ENCODE measurements around the gene IRAK3.

Gene IRAK3, protein sequence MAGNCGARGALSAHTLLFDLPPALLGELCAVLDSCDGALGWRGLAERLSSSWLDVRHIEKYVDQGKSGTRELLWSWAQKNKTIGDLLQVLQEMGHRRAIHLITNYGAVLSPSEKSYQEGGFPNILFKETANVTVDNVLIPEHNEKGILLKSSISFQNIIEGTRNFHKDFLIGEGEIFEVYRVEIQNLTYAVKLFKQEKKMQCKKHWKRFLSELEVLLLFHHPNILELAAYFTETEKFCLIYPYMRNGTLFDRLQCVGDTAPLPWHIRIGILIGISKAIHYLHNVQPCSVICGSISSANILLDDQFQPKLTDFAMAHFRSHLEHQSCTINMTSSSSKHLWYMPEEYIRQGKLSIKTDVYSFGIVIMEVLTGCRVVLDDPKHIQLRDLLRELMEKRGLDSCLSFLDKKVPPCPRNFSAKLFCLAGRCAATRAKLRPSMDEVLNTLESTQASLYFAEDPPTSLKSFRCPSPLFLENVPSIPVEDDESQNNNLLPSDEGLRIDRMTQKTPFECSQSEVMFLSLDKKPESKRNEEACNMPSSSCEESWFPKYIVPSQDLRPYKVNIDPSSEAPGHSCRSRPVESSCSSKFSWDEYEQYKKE

GRCh38 chr12:66188584-66189485, at the start of gene IRAK3:
Gene IRAK3 (plus strand): TSS chr12:66189214. CDS start chr12:66189300, 86 bp downstream.
- Mint-ChIP-seq H3K36me3 (peaks cover 10% of the 10 kb centered on the region), H3K27ac (no peak within 1 kb of the TSS)

DNA sequence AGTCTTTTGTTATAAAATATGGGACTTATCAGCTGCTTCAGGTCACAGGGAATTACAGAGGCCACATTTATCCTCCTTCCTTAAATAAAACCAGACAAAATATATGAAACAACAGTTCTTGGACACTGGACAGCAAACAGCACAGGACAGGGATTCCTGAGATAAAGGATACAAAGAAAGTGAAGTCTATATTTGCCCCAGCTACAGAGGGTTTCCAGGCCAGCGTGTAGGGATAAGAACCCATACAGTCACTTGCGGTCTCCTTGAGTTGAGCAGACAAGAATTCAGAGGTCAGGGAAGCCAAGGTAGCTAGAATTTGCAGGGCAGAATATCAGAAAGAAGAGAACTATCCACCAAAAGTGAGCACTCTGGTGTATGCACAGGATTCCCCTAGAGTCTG, 49.7 kb upstream of the IRAK3 start:
- no peak overlapping the region for H3K4me3 Mint-ChIP-seq
- peaks cover 2% of the 10 kb centered on the region for H3K4me1 Mint-ChIP-seq (ENCODE audit: low read depth)
- H3K9me3 Mint-ChIP-seq (ENCODE audit: low read depth), result peaks cover 6% of the 10 kb centered on the region
- H3K27ac Mint-ChIP-seq, result no peak overlapping the region
- peaks cover 35% of the 10 kb centered on the region for H3K36me3 Mint-ChIP-seq
- no peaks in the 10 kb centered on the region for H3K27me3 Mint-ChIP-seq

More at GRCh38 chr12:66188584-66189485, at the start of gene IRAK3:
- Mint-ChIP-seq H3K27me3 (peaks cover 53% of the 10 kb centered on the region), H3K9me3 (ENCODE audit: low read depth) (peaks cover 6% of the 10 kb centered on the region), H3K4me1 (ENCODE audit: low read depth) (peaks cover 3% of the 10 kb centered on the region), H3K4me3 (peak within 1 kb of the TSS; percentile 85)

- Mint-ChIP-seq H3K9me3 (ENCODE audit: low read depth) (peaks cover 6% of the 10 kb centered on the region), H3K27ac (no peak overlapping the region), H3K36me3 (peaks cover 40% of the 10 kb centered on the region), H3K4me1 (ENCODE audit: low read depth) (peaks cover 14% of the 10 kb centered on the region), H3K27me3 (no peaks in the 10 kb centered on the region), H3K4me3 (no peak overlapping the region)
These were observed 48.3 kb upstream of the IRAK3 start for GRCh38 chr12:66140731-66141130.

- Mint-ChIP-seq H3K9me3 (ENCODE audit: low read depth) (peaks cover 6% of the 10 kb centered on the region), H3K4me3 (no peak overlapping the region), H3K27ac (no peak overlapping the region), H3K4me1 (ENCODE audit: low read depth) (peaks cover 19% of the 10 kb centered on the region), H3K27me3 (no peaks in the 10 kb centered on the region), H3K36me3 (peaks cover 37% of the 10 kb centered on the region)
These were observed 47.7 kb upstream of the IRAK3 start for GRCh38 chr12:66141299-66141698.

GRCh38 chr12:66142826-66143225, 46.2 kb upstream of the IRAK3 start:
- peak overlapping the region; percentile 23 for H3K27ac Mint-ChIP-seq
- H3K36me3 Mint-ChIP-seq, result peaks cover 35% of the 10 kb centered on the region
- H3K9me3 Mint-ChIP-seq (ENCODE audit: low read depth), result peaks cover 6% of the 10 kb centered on the region
- H3K27me3 Mint-ChIP-seq, result no peaks in the 10 kb centered on the region
- H3K4me3 Mint-ChIP-seq, result no peak overlapping the region
- peaks cover 19% of the 10 kb centered on the region for H3K4me1 Mint-ChIP-seq (ENCODE audit: low read depth)

- H3K9me3 Mint-ChIP-seq (ENCODE audit: low read depth), result peaks cover 6% of the 10 kb centered on the region
- H3K27me3 Mint-ChIP-seq, result no peaks in the 10 kb centered on the region
- peaks cover 20% of the 10 kb centered on the region for H3K4me1 Mint-ChIP-seq (ENCODE audit: low read depth)
- no peak overlapping the region for H3K27ac Mint-ChIP-seq
- H3K36me3 Mint-ChIP-seq, result peaks cover 37% of the 10 kb centered on the region
- H3K4me3 Mint-ChIP-seq, result no peak overlapping the region
These were observed 45.1 kb upstream of the IRAK3 start for GRCh38 chr12:66143868-66144267.

DNA sequence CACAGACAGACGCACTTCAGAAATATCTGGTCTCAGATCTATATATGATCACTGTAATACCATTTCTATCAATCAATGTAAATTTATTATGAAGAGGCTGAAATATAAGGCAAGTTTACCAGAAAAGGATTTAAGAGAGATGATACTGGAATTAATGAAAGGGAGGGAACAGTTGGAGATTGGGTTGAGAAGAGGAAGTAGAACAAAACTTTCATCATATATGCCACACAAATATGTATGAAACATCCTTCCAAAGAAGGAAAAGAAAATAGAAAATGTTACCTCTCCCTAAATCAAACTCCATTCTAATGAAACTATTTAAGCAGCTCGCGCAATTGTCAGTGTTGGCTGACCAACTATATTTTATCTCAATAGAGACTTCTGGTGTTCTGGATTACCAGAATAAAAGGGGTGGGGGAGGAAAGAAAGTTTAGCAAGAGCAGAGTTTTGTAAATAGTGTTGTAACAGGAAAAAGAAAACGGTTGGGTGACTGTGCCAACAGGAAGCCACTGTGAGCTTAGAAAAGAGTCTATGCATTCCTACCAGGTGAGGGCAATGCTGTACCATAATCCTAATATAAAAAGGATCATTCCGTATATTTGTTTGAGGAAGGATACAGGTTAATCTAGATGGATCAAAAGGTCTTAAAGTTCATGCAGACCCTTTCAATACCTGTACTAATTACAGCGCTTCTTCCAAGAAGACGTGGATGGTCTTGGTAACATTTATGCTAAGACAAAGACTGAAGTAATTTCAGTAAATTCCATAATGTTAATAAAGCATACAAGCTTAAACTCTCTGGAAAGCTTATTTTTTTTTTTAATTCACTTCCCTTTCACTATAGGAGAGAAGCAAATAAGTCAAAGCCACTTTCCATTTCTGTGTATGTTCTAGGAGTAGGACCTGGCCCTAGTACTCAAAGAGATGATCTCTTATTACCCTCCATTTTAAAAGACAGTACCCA, 43.9 kb upstream of the IRAK3 start:
- Mint-ChIP-seq H3K27ac (peak overlapping the region; percentile 64), H3K4me1 (ENCODE audit: low read depth) (peaks cover 20% of the 10 kb centered on the region), H3K9me3 (ENCODE audit: low read depth) (peaks cover 6% of the 10 kb centered on the region), H3K27me3 (no peaks in the 10 kb centered on the region), H3K36me3 (peaks cover 35% of the 10 kb centered on the region), H3K4me3 (no peak overlapping the region)

GRCh38 chr12:66149702-66150398, 39.2 kb upstream of the IRAK3 start:
- Mint-ChIP-seq H3K27me3 (no peaks in the 10 kb centered on the region), H3K36me3 (peaks cover 5% of the 10 kb centered on the region), H3K27ac (no peak overlapping the region), H3K9me3 (ENCODE audit: low read depth) (no peaks in the 10 kb centered on the region), H3K4me3 (no peak overlapping the region), H3K4me1 (ENCODE audit: low read depth) (peaks cover 32% of the 10 kb centered on the region)

GRCh38 chr12:66152732-66153131, 36.3 kb upstream of the IRAK3 start:
- no peaks in the 10 kb centered on the region for H3K27me3 Mint-ChIP-seq
- H3K4me1 Mint-ChIP-seq (ENCODE audit: low read depth), result peaks cover 39% of the 10 kb centered on the region
- no peak overlapping the region for H3K4me3 Mint-ChIP-seq
- H3K9me3 Mint-ChIP-seq (ENCODE audit: low read depth), result no peaks in the 10 kb centered on the region
- peak overlapping the region; percentile 76 for H3K27ac Mint-ChIP-seq
- H3K36me3 Mint-ChIP-seq, result peaks cover 8% of the 10 kb centered on the region

DNA sequence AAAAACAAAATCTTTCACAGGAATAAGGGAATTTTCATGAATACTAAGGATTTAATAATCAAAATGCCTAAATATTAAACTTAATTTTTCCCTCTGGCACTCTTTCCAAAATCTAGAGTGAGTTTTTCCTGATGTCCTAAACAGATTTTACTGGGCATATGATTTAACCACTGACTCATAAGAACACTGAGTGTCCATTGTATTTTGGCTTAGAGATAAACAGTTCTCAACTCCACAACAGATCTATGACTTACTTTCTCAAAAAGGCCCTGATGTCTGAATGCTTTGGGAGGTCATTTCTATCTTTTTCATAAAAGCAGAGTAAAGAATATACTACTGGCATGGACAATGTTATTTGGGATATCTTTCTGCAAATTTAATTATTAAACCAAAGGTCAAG, 34.2 kb upstream of the IRAK3 start:
- Mint-ChIP-seq H3K9me3 (ENCODE audit: low read depth) (no peaks in the 10 kb centered on the region), H3K36me3 (peaks cover 12% of the 10 kb centered on the region), H3K4me1 (ENCODE audit: low read depth) (peaks cover 49% of the 10 kb centered on the region), H3K27me3 (no peaks in the 10 kb centered on the region), H3K27ac (peak overlapping the region; percentile 46), H3K4me3 (no peak overlapping the region)

- peaks cover 14% of the 10 kb centered on the region for H3K36me3 Mint-ChIP-seq
- H3K4me3 Mint-ChIP-seq, result no peak overlapping the region
- H3K4me1 Mint-ChIP-seq (ENCODE audit: low read depth), result peaks cover 57% of the 10 kb centered on the region
- H3K9me3 Mint-ChIP-seq (ENCODE audit: low read depth), result no peaks in the 10 kb centered on the region
- no peaks in the 10 kb centered on the region for H3K27me3 Mint-ChIP-seq
- no peak overlapping the region for H3K27ac Mint-ChIP-seq
These were observed 32.4 kb upstream of the IRAK3 start for GRCh38 chr12:66156654-66157053.

DNA sequence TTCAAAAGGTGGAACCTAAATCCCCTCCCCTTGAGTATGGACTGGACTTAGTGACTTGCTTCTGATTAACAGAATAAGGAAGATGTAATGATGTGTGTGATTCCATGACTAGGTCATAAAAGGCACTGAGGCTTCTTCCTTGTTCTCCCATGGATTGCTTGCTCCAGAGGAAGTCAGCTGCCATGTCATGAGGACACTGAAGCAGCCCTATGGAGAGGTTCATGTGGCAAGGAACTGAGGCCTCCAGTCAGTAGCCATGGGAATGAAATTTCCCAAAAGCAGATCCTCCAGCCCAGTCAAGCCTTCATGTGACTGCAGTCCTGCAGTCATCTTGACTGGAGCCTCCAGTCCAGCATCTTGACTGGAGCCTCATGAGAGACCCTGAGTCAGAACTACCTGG, 29.9 kb upstream of the IRAK3 start:
- peaks cover 19% of the 10 kb centered on the region for H3K36me3 Mint-ChIP-seq
- H3K4me3 Mint-ChIP-seq, result no peak overlapping the region
- H3K4me1 Mint-ChIP-seq (ENCODE audit: low read depth), result peaks cover 64% of the 10 kb centered on the region
- H3K27ac Mint-ChIP-seq, result peak overlapping the region; percentile 7
- peaks cover 4% of the 10 kb centered on the region for H3K9me3 Mint-ChIP-seq (ENCODE audit: low read depth)
- H3K27me3 Mint-ChIP-seq, result no peaks in the 10 kb centered on the region

GRCh38 chr12:66160704-66161103, 28.3 kb upstream of the IRAK3 start:
- H3K36me3 Mint-ChIP-seq, result peaks cover 30% of the 10 kb centered on the region

More at GRCh38 chr12:66160704-66161103, 28.3 kb upstream of the IRAK3 start:
- H3K27me3 Mint-ChIP-seq, result no peaks in the 10 kb centered on the region
- H3K9me3 Mint-ChIP-seq (ENCODE audit: low read depth), result peaks cover 9% of the 10 kb centered on the region
- no peak overlapping the region for H3K27ac Mint-ChIP-seq
- no peak overlapping the region for H3K4me3 Mint-ChIP-seq
- H3K4me1 Mint-ChIP-seq (ENCODE audit: low read depth), result peaks cover 73% of the 10 kb centered on the region

All from activated naive CD8-positive, alpha-beta T cell (primary cell).